ENCODE data around the gene YPEL1. TPM values are rescaled to one million over a fixed set of nuclear protein-coding genes. Genes with fewer than 3 reads are reported as not detected.

The YPEL1 gene
- total RNA-seq, 2 donors from 2014 or later, result 1.6 to 4.4 TPM

GRCh38 chr22:21686634-21687393, 48.8 kb downstream of the YPEL1 start:
- no peaks in the 10 kb centered on the region for H3K9me3 ChIP-seq
- peaks cover 0 to 7% of the 10 kb centered on the region in 2 donors for H3K36me3 ChIP-seq (replicated peaks in 1 of 2; ENCODE audit: insufficient read depth in 1 of 2, low read depth in 2 of 2)
- 43 to 46% methylated on average over 1 to 23 of the region's 23 CpGs for WGBS, 2 donors
- DNase-seq (peak; percentile 90 to 95 (median 94)), ATAC-seq (peak; percentile 90)
- no peaks in the 10 kb centered on the region for H3K27me3 ChIP-seq
- TF ChIP-seq CTCF (IDR thresholded peaks at IDR 0.05) (peak in 4 of 7 experiments; percentile 29 to 42 (median 34)), POLR2A (IDR thresholded peaks at IDR 0.05) (peak in 2 of 3 donors; percentile 56 to 61)
- peaks cover 78% of the 10 kb centered on the region for H3K4me1 ChIP-seq
- intact Hi-C loops (cut with DNase I), result no loop called here
- peak overlapping the region; percentile 80 to 89 (median 86) for H3K27ac ChIP-seq
- H3K4me3 ChIP-seq, result no peak overlapping the region

- peaks cover 0 to 7% of the 10 kb centered on the region in 2 donors for H3K36me3 ChIP-seq (replicated peaks in 1 of 2; ENCODE audit: insufficient read depth in 1 of 2, low read depth in 2 of 2)
- WGBS, 2 donors, result 67 to 74% methylated on average over 1 to 8 of the region's 8 CpGs
- peaks cover 85% of the 10 kb centered on the region for H3K4me1 ChIP-seq
- no peak overlapping the region for H3K4me3 ChIP-seq
- TF ChIP-seq POLR2A (IDR thresholded peaks at IDR 0.05) (no peak), CTCF (IDR thresholded peaks at IDR 0.05) (no peak)
- DNase-seq, result peak in 1 of 4 donors; percentile 33
- no peaks in the 10 kb centered on the region for H3K9me3 ChIP-seq
- H3K27ac ChIP-seq, result peak overlapping the region; percentile 80 to 89 (median 86)
- no peaks in the 10 kb centered on the region for H3K27me3 ChIP-seq
- no peak for ATAC-seq
- intact Hi-C loops (cut with DNase I), result no loop called here
Observed at GRCh38 chr22:21686193-21686608, 49.4 kb downstream of the YPEL1 start.

GRCh38 chr22:21685164-21685513, 50.5 kb downstream of the YPEL1 start:
- no peak for TF ChIP-seq CTCF (IDR thresholded peaks at IDR 0.05)
- TF ChIP-seq POLR2A (IDR thresholded peaks at IDR 0.05), result no peak
- Histone ChIP-seq H3K36me3 (replicated peaks in 1 of 2; ENCODE audit: insufficient read depth in 1 of 2, low read depth in 2 of 2) (peaks cover 0 to 9% of the 10 kb centered on the region in 2 donors), H3K4me1 (peaks cover 81% of the 10 kb centered on the region), H3K27me3 (no peaks in the 10 kb centered on the region), H3K27ac (peak overlapping the region; percentile 41 to 89 (median 67)), H3K4me3 (no peak overlapping the region), H3K9me3 (no peaks in the 10 kb centered on the region)
- DNase-seq (peak in 1 of 4 donors; percentile 35), ATAC-seq (no peak)
- 42 to 77% methylated on average over 6 to 7 of the region's 8 CpGs for WGBS, 2 donors
- intact Hi-C loops (cut with DNase I), result no loop called here

- H3K9me3 ChIP-seq, result no peaks in the 10 kb centered on the region
- no peak for DNase-seq
- ATAC-seq, result no peak
- no peak overlapping the region for H3K4me3 ChIP-seq
- no peaks in the 10 kb centered on the region for H3K27me3 ChIP-seq
- peak overlapping the region; percentile 41 to 89 (median 67) for H3K27ac ChIP-seq
- intact Hi-C loops (cut with DNase I), result no loop called here
- TF ChIP-seq POLR2A (IDR thresholded peaks at IDR 0.05) (no peak), CTCF (IDR thresholded peaks at IDR 0.05) (no peak)
- H3K36me3 ChIP-seq (replicated peaks in 1 of 2; ENCODE audit: insufficient read depth in 1 of 2, low read depth in 2 of 2), result peaks cover 0 to 9% of the 10 kb centered on the region in 2 donors
- H3K4me1 ChIP-seq, result peaks cover 78% of the 10 kb centered on the region
- WGBS, 2 donors, result 84 to 91% methylated on average over 9 to 19 of the region's 19 CpGs
Observed at GRCh38 chr22:21684492-21685163, 51.0 kb downstream of the YPEL1 start.

Data from body of pancreas (tissue), 4 donors.